HepG2 (cell line): ENCODE data around the gene ANXA11. TPM values are rescaled to one million over a fixed set of nuclear protein-coding genes. Genes with fewer than 3 reads are reported as not detected.

Source experiments
- ATAC-seq: fragments of 200-7000 bp; cut with Tn5 transposase; 3 replicates; pipeline ENCODE4 v1.9.1; 2020; ENCODE audit warnings: mild to moderate bottlenecking, moderate library complexity
- BruUV-seq: library from RNA; stranded (reverse); fragments of 400-500 nt; replicated peaks from 2 replicates; lab custom pipeline; 2021; lab: Mats Ljungman, UMichigan
- CTCF ChIA-PET: fragments of 300-600 bp; formaldehyde crosslinking; extraction: SDS; loops from one replicate; lab custom pipeline; 2021; ENCODE audit warnings: low total read pairs, inconsistent platforms, low intra/inter-chr PET ratio; lab: Yijun Ruan, JAX
- POLR2A ChIA-PET: fragments of 350-600 bp; sonication (Branson Sonifier 250); formaldehyde crosslinking; loops from one replicate; lab custom pipeline; 2020; ENCODE audit warnings: antibody characterized with exemption, inconsistent platforms; lab: Yijun Ruan, JAX
- DNase-seq: peaks from one replicate; pipeline ENCODE4 v3.0.0-alpha.2; 2015; ENCODE audit warnings: low spot score
- FAIRE-seq: peaks from 3 replicates; lab custom pipeline; 2011; peaks lifted over from hg19 to GRCh38; lab: Jason Lieb, UNC
- H2AFZ ChIP-seq: one replicate; pipeline ENCODE4 v1.6.1; 2011; ENCODE audit warnings: low read length, inconsistent platforms
- H3K27ac ChIP-seq: fragments of 300-600 bp; 3 replicates; pipeline ENCODE4 v1.8.0; 2011; ENCODE audit warnings: mixed run types, mild to moderate bottlenecking, mixed read lengths, low read length, inconsistent platforms; ENCODE audit not compliant: insufficient read depth; ENCODE audit errors: extremely low read length
- H3K27me3 ChIP-seq, 2 experiments: fragments of 200-600 bp in 1 of 2; 2 replicates in 1 of 2; 3 replicates in 1 of 2; pipeline versions ENCODE4 v1.6.0 to v1.8.0; 2011; ENCODE audit warnings: low read length in 2 of 2, mild to moderate bottlenecking in 2 of 2, moderate library complexity in 2 of 2, inconsistent platforms in 1 of 2; ENCODE audit not compliant: insufficient read depth in 2 of 2, control insufficient read depth in 1 of 2
- H3K36me3 ChIP-seq, 2 experiments: fragments of 200-600 bp in 1 of 2; replicated peaks in 1 of 2; 2 replicates in 1 of 2; 3 replicates in 1 of 2; pipeline versions ENCODE4 v1.5.1 to v1.8.0; 2011; ENCODE audit warnings: low read length in 2 of 2, inconsistent platforms in 1 of 2; ENCODE audit not compliant: insufficient read depth in 2 of 2, control insufficient read depth in 1 of 2
- H3K4me1 ChIP-seq: 2 replicates; pipeline ENCODE4 v1.5.1; 2012; ENCODE audit warnings: low read length, inconsistent platforms; ENCODE audit not compliant: insufficient read depth
- H3K4me2 ChIP-seq: 2 replicates; pipeline ENCODE4 v1.6.0; 2011; ENCODE audit warnings: low read depth, low read length, inconsistent platforms
- H3K4me3 ChIP-seq, 3 experiments: fragments of 200-600 bp in 1 of 3; sonication (generic), shearing (Covaris generic) in 1 of 3; replicated peaks in 1 of 3; 2 replicates each; pipeline ENCODE4 v1.5.1; 2011 to 2016; ENCODE audit warnings: low read length in 3 of 3, inconsistent platforms in 2 of 3, low read depth in 2 of 3, mild to moderate bottlenecking in 2 of 3, control low read depth in 1 of 3, mixed read lengths in 1 of 3; ENCODE audit not compliant: insufficient read depth in 1 of 3
- H3K79me2 ChIP-seq: one replicate; pipeline ENCODE4 v1.6.1; 2011; ENCODE audit warnings: low read length, inconsistent platforms; ENCODE audit not compliant: insufficient read depth
- H3K9ac ChIP-seq: 2 replicates; pipeline ENCODE4 v1.6.0; 2011; ENCODE audit warnings: mild to moderate bottlenecking, low read depth, low read length, inconsistent platforms; ENCODE audit not compliant: insufficient read depth
- H3K9me3 ChIP-seq: 2 replicates; pipeline ENCODE4 v1.5.1; 2012; ENCODE audit warnings: mild to moderate bottlenecking, low read length
- H4K20me1 ChIP-seq: 2 replicates; pipeline ENCODE4 v1.6.0; 2011; ENCODE audit warnings: inconsistent platforms, mild to moderate bottlenecking, low read length, moderate library complexity; ENCODE audit not compliant: insufficient read depth
- ATF2 ChIP-seq: sonication (generic); formaldehyde crosslinking; IDR thresholded peaks from 2 replicates; pipeline ENCODE4 v1.4.0; 2020; ENCODE audit warnings: missing genetic modification reagents
- CSRNP1 ChIP-seq: sonication (generic); formaldehyde crosslinking; IDR thresholded peaks from 2 replicates; pipeline ENCODE4 v1.8.1; 2023; ENCODE audit warnings: mild to moderate bottlenecking, missing genetic modification reagents
- FOXC1 ChIP-seq: sonication (generic); formaldehyde crosslinking; IDR thresholded peaks from 2 replicates; pipeline ENCODE4 v1.8.0; 2022; ENCODE audit warnings: mild to moderate bottlenecking, missing genetic modification reagents, borderline replicate concordance
- PCBP2 ChIP-seq: fragments of 200-400 bp; formaldehyde crosslinking; optimal IDR thresholded peaks from 2 replicates; pipeline ENCODE3; 2018; ENCODE audit warnings: low read length, low read depth; ENCODE audit not compliant: poor library complexity, severe bottlenecking
- RAD21 ChIP-seq: fragments of 450-650 bp; formaldehyde crosslinking; IDR thresholded peaks from 2 replicates; pipeline ENCODE4 v1.5.0; 2020; ENCODE audit warnings: mild to moderate bottlenecking
- RELA ChIP-seq: sonication (generic); formaldehyde crosslinking; IDR thresholded peaks from 2 replicates; pipeline ENCODE4 v1.4.0; 2020; ENCODE audit warnings: missing genetic modification reagents
- ZGPAT ChIP-seq: IDR thresholded peaks from 2 replicates; pipeline ENCODE4 v1.6.1; 2016; ENCODE audit warnings: mild to moderate bottlenecking
- ZNF496 ChIP-seq: sonication (generic); formaldehyde crosslinking; IDR thresholded peaks from 2 replicates; pipeline ENCODE4 v1.8.1; 2023; ENCODE audit warnings: mild to moderate bottlenecking, moderate library complexity, missing genetic modification reagents; ENCODE audit not compliant: insufficient replicate concordance
- ZXDC ChIP-seq: sonication (generic); formaldehyde crosslinking; IDR thresholded peaks from 2 replicates; pipeline ENCODE4 v1.5.0; 2020; ENCODE audit warnings: mild to moderate bottlenecking, missing genetic modification reagents
- WGBS: methylation state at CpG from one replicate; pipeline ENCODE4 v1.1.6; 2017; ENCODE audit warnings: low lambda C conversion rate; 5-methylcytosine and 5-hydroxymethylcytosine counted together
- in situ Hi-C: cut with HindIII; loops from 2 replicates; pipeline ENCODE4 v1.10.0; 2017; ENCODE audit warnings: low pct_unique_long_range_greater_than_20kb; ENCODE audit not compliant: extremely low pct_ligation_motif_present
- intact Hi-C: fragments of 100-400 bp; cut with micrococcal nuclease; formaldehyde crosslinking; loops from one replicate; pipeline ENCODE4 v1.10.0; 2022; ENCODE audit not compliant: unreplicated experiment
- polyA plus RNA-seq, 8 experiments: library from polyadenylated mRNA; depleted of rRNA in 3 of 8; stranded (reverse) in 7 of 8; unstranded in 1 of 8; fragments of >200 nt; fragmentation: Illumina TruSeq in 4 of 8; extraction: Trizol in 4 of 8; gene quantifications; 2 replicates each; pipeline versions ENCODE4 v1.2.1 to v1.2.3, GENCODE V29; 2011 to 2016; ENCODE audit warnings: low read depth in 4 of 8, missing spikeins in 1 of 8, mixed read lengths in 1 of 8; ENCODE audit not compliant: insufficient read depth in 1 of 8
- total RNA-seq, 5 experiments: library from RNA; depleted of rRNA; stranded (reverse); fragments of >200 nt; fragmentation: Illumina TruSeq; extraction: Trizol; gene quantifications; 2 replicates each; pipeline ENCODE4 v1.2.3, GENCODE V29; 2016; ENCODE audit warnings: low read depth in 1 of 5

ANXA11 gene
- total and polyA plus RNA-seq, 2 of the 13 experiments (the other 11 are each of a cell fraction or from before 2014, with no cell fraction given) = 30.6 to 51.5 TPM

GRCh38 chr10:80126876-80127275 is 78.5 kb downstream of the ANXA11 start:
- Histone ChIP-seq H3K27me3 (peaks cover 1 to 5% of the 10 kb centered on the region in 2 experiments; a peak in 3 of 5 replicates), H2AFZ (no peak overlapping the region), H3K4me1 (no peaks in the 10 kb centered on the region), H3K9ac (no peak overlapping the region), H3K27ac (no peak overlapping the region), H3K36me3 (no peaks in the 10 kb centered on the region), H3K9me3 (no peaks in the 10 kb centered on the region), H3K4me2 (no peak overlapping the region), H3K4me3 (no peak overlapping the region), H3K79me2 (no peaks in the 10 kb centered on the region), H4K20me1 (no peaks in the 10 kb centered on the region)
- ChIA-PET CTCF (no interaction called here), POLR2A (no interaction called here)
- BruUV-seq = no TSS peak
- DNase-seq = no peak
- ATAC-seq = peak; percentile 62
- intact Hi-C loops (no loop called here), in situ Hi-C loops (no loop called here)
- 10% methylated on average over 4 of the region's 4 CpGs for WGBS
- no peak for TF ChIP-seq ZXDC (CRISPR knock-in tag)
- no peak for FAIRE-seq

- in situ Hi-C loops (no loop called here), intact Hi-C loops (no loop called here)
- H3K9me3 ChIP-seq = no peaks in the 10 kb centered on the region
- no peak overlapping the region for H3K4me3 ChIP-seq
- BruUV-seq = no TSS peak
- no peaks in the 10 kb centered on the region for H3K36me3 ChIP-seq
- POLR2A ChIA-PET = no interaction called here
- no peaks in the 10 kb centered on the region for H3K79me2 ChIP-seq
- no peaks in the 10 kb centered on the region for H3K27me3 ChIP-seq
- FAIRE-seq (no peak), DNase-seq (no peak), ATAC-seq (no peak)
- no peak overlapping the region for H3K9ac ChIP-seq
- H3K4me2 ChIP-seq = no peak overlapping the region
- no peak overlapping the region for H3K27ac ChIP-seq
- H4K20me1 ChIP-seq = no peaks in the 10 kb centered on the region
- H3K4me1 ChIP-seq = no peaks in the 10 kb centered on the region
- H2AFZ ChIP-seq = no peak overlapping the region
- WGBS = 0% methylated on average over 2 of the region's 2 CpGs
- CTCF ChIA-PET = no interaction called here
- TF ChIP-seq ATF2 (CRISPR knock-in tag) = no peak
- TF ChIP-seq RELA (CRISPR knock-in tag) = no peak
- no peak for TF ChIP-seq ZGPAT (CRISPR knock-in tag)
- TF ChIP-seq PCBP2 = no peak
- TF ChIP-seq RAD21 (CRISPR knock-in tag) = no peak
- TF ChIP-seq FOXC1 (CRISPR knock-in tag) = no peak
- no peak for TF ChIP-seq CSRNP1 (CRISPR knock-in tag)
- TF ChIP-seq ZNF496 (CRISPR knock-in tag) = no peak
Observed at GRCh38 chr10:80122746-80123145, 82.6 kb downstream of the ANXA11 start.
